H1 (cell line): ENCODE results near the gene NEURL1B. TPM values are rescaled to one million over a fixed set of nuclear protein-coding genes. Genes with fewer than 3 reads are reported as not detected.
A peak's percentile ranks its signal among the peaks of the same experiment; 100 is the strongest.

Experiments used
- CTCF ChIA-PET: fragments of 300-600 bp; sonication (Branson Sonifier 250); formaldehyde crosslinking; loops from one replicate; lab custom pipeline; 2021; ENCODE audit not compliant: partially characterized antibody; lab: Charles Lee
- POLR2A ChIA-PET: fragments of 300-600 bp; sonication (Branson Sonifier 250); formaldehyde crosslinking; loops from one replicate; lab custom pipeline; 2021; ENCODE audit warnings: inconsistent platforms; ENCODE audit not compliant: partially characterized antibody; lab: Charles Lee
- DNase-seq, 2 experiments: peaks; one replicate each; pipeline versions ENCODE4 v3.0.0 to v3.0.0-alpha.2; 2010 to 2022; ENCODE audit warnings: low spot score in 2 of 2, low read depth in 1 of 2, mixed read lengths in 1 of 2
- FAIRE-seq: peaks from 2 replicates; lab custom pipeline; 2011; peaks lifted over from hg19 to GRCh38; lab: Jason Lieb, UNC
- H2AFZ ChIP-seq: 2 replicates; pipeline ENCODE4 v1.8.1; 2012; ENCODE audit warnings: low read length, inconsistent platforms
- H2AK5ac ChIP-seq: 2 replicates; pipeline ENCODE4 v1.6.1; 2013; ENCODE audit warnings: low read depth, low read length
- H2BK120ac ChIP-seq: replicated peaks from 2 replicates; pipeline ENCODE3; 2013; ENCODE audit warnings: low read depth, low read length, inconsistent platforms
- H2BK12ac ChIP-seq: 2 replicates; pipeline ENCODE4 v1.6.1; 2013; ENCODE audit warnings: low read depth, low read length
- H2BK15ac ChIP-seq: 2 replicates; pipeline ENCODE4 v1.6.1; 2013; ENCODE audit warnings: low read length
- H2BK20ac ChIP-seq: 2 replicates; pipeline ENCODE4 v1.6.1; 2013; ENCODE audit warnings: low read length
- H2BK5ac ChIP-seq: 2 replicates; pipeline ENCODE4 v1.6.1; 2013; ENCODE audit warnings: low read depth, low read length
- H3K14ac ChIP-seq: 2 replicates; pipeline ENCODE4 v1.6.1; 2013; ENCODE audit warnings: inconsistent platforms; ENCODE audit not compliant: insufficient read length
- H3K18ac ChIP-seq: 2 replicates; pipeline ENCODE4 v1.6.1; 2013; ENCODE audit warnings: low read length; ENCODE audit errors: extremely low read depth
- H3K23ac ChIP-seq: 2 replicates; pipeline ENCODE4 v1.6.1; 2013; ENCODE audit warnings: inconsistent platforms; ENCODE audit not compliant: insufficient read length
- H3K23me2 ChIP-seq: 2 replicates; pipeline ENCODE4 v1.6.1; 2013; ENCODE audit warnings: low read depth, low read length
- H3K27ac ChIP-seq: 2 replicates; pipeline ENCODE4 v1.6.1; 2011; ENCODE audit warnings: low read depth, low read length, inconsistent platforms
- H3K27me3 ChIP-seq, 4 experiments: replicated peaks in 1 of 4; 1 replicate in 1 of 4; 2 replicates in 3 of 4; pipeline versions ENCODE4 v1.6.1 to v1.8.1; 2011 to 2013; ENCODE audit warnings: low read length in 3 of 4, mild to moderate bottlenecking in 3 of 4, inconsistent platforms in 2 of 4, mixed read lengths in 2 of 4, moderate library complexity in 1 of 4; ENCODE audit not compliant: control insufficient read depth in 3 of 4, insufficient read depth in 3 of 4; ENCODE audit errors: extremely low read depth in 1 of 4
- H3K36me3 ChIP-seq, 4 experiments: 2 replicates each; pipeline versions ENCODE4 v1.6.1 to v1.8.1; 2011 to 2013; ENCODE audit warnings: mild to moderate bottlenecking in 4 of 4, low read length in 3 of 4, moderate library complexity in 2 of 4, control low read depth in 1 of 4, inconsistent platforms in 1 of 4; ENCODE audit not compliant: insufficient read depth in 4 of 4, control insufficient read depth in 2 of 4
- H3K4ac ChIP-seq: replicated peaks from 2 replicates; pipeline ENCODE3; 2013; ENCODE audit warnings: low read length, low read depth, mixed read lengths, inconsistent platforms; ENCODE audit not compliant: insufficient read length
- H3K4me1 ChIP-seq, 4 experiments: replicated peaks in 1 of 4; 1 replicate in 1 of 4; 2 replicates in 3 of 4; pipeline versions ENCODE4 v1.6.1 to v1.8.1; 2011 to 2013; ENCODE audit warnings: low read length in 3 of 4, inconsistent platforms in 2 of 4, mixed read lengths in 1 of 4; ENCODE audit not compliant: insufficient read depth in 4 of 4, control insufficient read depth in 3 of 4
- H3K4me2 ChIP-seq, 2 experiments: 2 replicates each; pipeline versions ENCODE4 v1.6.1 to v1.8.1; 2011 to 2013; ENCODE audit warnings: low read depth in 2 of 2, low read length in 2 of 2, control low read depth in 1 of 2, inconsistent platforms in 1 of 2, mild to moderate bottlenecking in 1 of 2; ENCODE audit not compliant: insufficient read depth in 1 of 2
- H3K4me3 ChIP-seq, 4 experiments: fragments of 200-600, 300-600 bp in 1 of 4; sonication (generic), shearing (Covaris generic), sonication (Bioruptor Twin) in 1 of 4; 2 replicates each; pipeline versions ENCODE4 v1.5.1 to v1.8.1; 2011 to 2016; ENCODE audit warnings: low read length in 4 of 4, low read depth in 3 of 4, control low read depth in 2 of 4, inconsistent platforms in 2 of 4, mild to moderate bottlenecking in 2 of 4, mixed read lengths in 1 of 4, moderate library complexity in 1 of 4; ENCODE audit not compliant: insufficient read depth in 2 of 4; ENCODE audit errors: extremely low read depth in 1 of 4
- H3K56ac ChIP-seq: replicated peaks from 2 replicates; pipeline ENCODE3; 2013; ENCODE audit warnings: low read depth, mild to moderate bottlenecking, mixed read lengths, low read length, inconsistent platforms; ENCODE audit not compliant: insufficient read length
- H3K79me1 ChIP-seq: 2 replicates; pipeline ENCODE4 v1.6.1; 2013; ENCODE audit warnings: low read depth, low read length, control low read depth
- H3K79me2 ChIP-seq, 2 experiments: 2 replicates each; pipeline versions ENCODE4 v1.6.1 to v1.8.1; 2012 to 2013; ENCODE audit warnings: low read length in 2 of 2, mild to moderate bottlenecking in 2 of 2, inconsistent platforms in 1 of 2; ENCODE audit not compliant: insufficient read depth in 2 of 2, control insufficient read depth in 1 of 2
- H3K9ac ChIP-seq, 4 experiments: replicated peaks in 1 of 4; 1 replicate in 1 of 4; 2 replicates in 3 of 4; pipeline versions ENCODE4 v1.6.1 to v1.8.1; 2011 to 2013; ENCODE audit warnings: low read depth in 3 of 4, low read length in 3 of 4, control low read depth in 2 of 4, mild to moderate bottlenecking in 2 of 4, moderate library complexity in 2 of 4, inconsistent platforms in 1 of 4; ENCODE audit errors: extremely low read depth in 1 of 4
- H3K9me3 ChIP-seq, 2 experiments: 2 replicates each; pipeline versions ENCODE4 v1.6.1 to v1.8.1; 2012 to 2013; ENCODE audit warnings: mild to moderate bottlenecking in 2 of 2, moderate library complexity in 2 of 2, control low read depth in 1 of 2, inconsistent platforms in 1 of 2, low read depth in 1 of 2, low read length in 1 of 2, mixed read lengths in 1 of 2; ENCODE audit not compliant: insufficient read depth in 2 of 2
- H4K20me1 ChIP-seq, 2 experiments: replicated peaks in 1 of 2; 2 replicates each; pipeline versions ENCODE3 to v1.8.1; 2011 to 2013; ENCODE audit warnings: inconsistent platforms in 2 of 2, low read length in 2 of 2, mild to moderate bottlenecking in 1 of 2; ENCODE audit not compliant: insufficient read depth in 2 of 2, control insufficient read depth in 1 of 2
- H4K5ac ChIP-seq: 2 replicates; pipeline ENCODE4 v1.6.1; 2013; ENCODE audit warnings: low read length, low read depth, mixed read lengths, inconsistent platforms; ENCODE audit not compliant: insufficient read length
- H4K8ac ChIP-seq: 2 replicates; pipeline ENCODE4 v1.8.0; 2013; ENCODE audit warnings: mild to moderate bottlenecking, moderate library complexity, low read length, inconsistent platforms; ENCODE audit not compliant: insufficient read depth; ENCODE audit errors: extremely low read depth
- H4K91ac ChIP-seq: replicated peaks from 2 replicates; pipeline ENCODE3; 2013; ENCODE audit warnings: low read length, mixed read lengths, inconsistent platforms; ENCODE audit not compliant: insufficient read length
- POLR2AphosphoS5 ChIP-seq: IDR thresholded peaks from 2 replicates; pipeline ENCODE4 v1.6.1; 2011; ENCODE audit warnings: low read depth, low read length
- RAD21 ChIP-seq, 2 experiments: IDR thresholded peaks in 1 of 2; conservative IDR thresholded peaks in 1 of 2; 2 replicates each; pipeline ENCODE4 v1.6.1; 2011; ENCODE audit warnings: low read depth in 2 of 2, low read length in 2 of 2, improper control_type of control experiment in 1 of 2, inconsistent platforms in 1 of 2, mild to moderate bottlenecking in 1 of 2, moderate library complexity in 1 of 2
- RFX5 ChIP-seq: IDR thresholded peaks from 2 replicates; pipeline ENCODE4 v1.6.1; 2011; ENCODE audit warnings: low read depth, low read length, improper control_type of control experiment, borderline replicate concordance
- WGBS, 2 experiments: shearing (Covaris generic) in 1 of 2; methylation state at CpG; one replicate each; pipeline versions ENCODE4 v1.1.6 to v1.1.7; 2013 to 2015; ENCODE audit warnings: low lambda C conversion rate in 2 of 2, mixed read lengths in 2 of 2, inconsistent platforms in 1 of 2, low coverage in 1 of 2, missing lambda C conversion rate in 1 of 2; ENCODE audit not compliant: insufficient replicate concordance in 2 of 2, insufficient coverage in 1 of 2, insufficient read length in 1 of 2; ENCODE audit errors: extremely low coverage in 1 of 2, missing lambda C conversion rate in 1 of 2; 5-methylcytosine and 5-hydroxymethylcytosine counted together
- polyA plus RNA-seq, 7 experiments: library from polyadenylated mRNA; depleted of rRNA in 3 of 7; stranded (reverse) in 5 of 7; unstranded in 2 of 7; fragments of >200 nt in 5 of 7; fragments of 200-250 nt in 2 of 7; gene quantifications; 1 replicate in 5 of 7; 2 replicates in 1 of 7; 4 replicates in 1 of 7; pipeline versions ENCODE4 v1.2.1 to v1.2.3, GENCODE V29; 2011 to 2013; ENCODE audit warnings: missing spikeins in 2 of 7, mixed read lengths in 2 of 7
- total RNA-seq: library from RNA; stranded (reverse); fragmentation: NEBNext Ultra II Directional; extraction: Animal tissue kit (Norgen Biotek cat#: 25700); gene quantifications from 2 replicates; pipeline ENCODE4 v1.2.1, GENCODE V29; 2021
- TF ChIP-seq, protein P1 (sequence below), 3 experiments: IDR thresholded peaks; 1 replicate in 2 of 3; 2 replicates in 1 of 3; pipeline versions ENCODE4 v1.5.1 to v1.6.1; 2011; ENCODE audit warnings: low read length in 3 of 3, mild to moderate bottlenecking in 3 of 3, inconsistent platforms in 2 of 3, low read depth in 1 of 3, moderate library complexity in 1 of 3; ENCODE audit not compliant: insufficient read depth in 1 of 3; ENCODE audit errors: control extremely low read depth in 1 of 3

Gene NEURL1B
- total and polyA plus RNA-seq, 2 of the 8 experiments (the other 6 are each of a cell fraction or from before 2014, with no cell fraction given), result 3.3 to 6.1 TPM

DNA sequence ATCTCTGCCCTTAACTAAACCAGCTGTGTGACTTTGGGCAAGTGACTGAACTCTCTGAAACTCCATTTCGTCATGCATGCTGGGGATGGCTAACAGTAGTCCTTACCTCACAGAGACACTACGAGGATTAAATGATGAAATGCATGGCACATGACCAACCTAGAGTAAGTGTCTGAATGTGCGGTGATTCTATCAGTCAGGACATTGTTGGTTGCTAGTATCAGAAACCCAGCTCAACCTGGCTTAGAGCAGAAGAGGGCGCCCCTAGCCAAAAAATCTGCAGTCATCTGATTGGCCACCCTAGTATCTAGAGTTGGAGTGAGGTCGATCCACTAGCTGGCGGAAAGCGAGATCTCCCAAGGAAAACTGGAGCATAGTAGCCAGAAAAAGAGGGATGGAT is 25.2 kb downstream of the NEURL1B start:
- Histone ChIP-seq H3K4me2 (no peak overlapping the region), H4K8ac (no peak overlapping the region), H3K23ac (no peak overlapping the region), H3K27ac (no peak overlapping the region), H3K14ac (no peak overlapping the region), H3K9me3 (no peaks in the 10 kb centered on the region), H3K4me1 (no peaks in the 10 kb centered on the region), H2BK15ac (no peak overlapping the region), H4K20me1 (no peaks in the 10 kb centered on the region), H3K4ac (no peak overlapping the region), H3K23me2 (no peaks in the 10 kb centered on the region), H3K79me1 (peaks cover 2% of the 10 kb centered on the region; the same call in 1 of the 2 replicates), H2BK5ac (no peak overlapping the region), H2AK5ac (no peak overlapping the region), H3K9ac (no peak overlapping the region), H4K91ac (no peak overlapping the region), H3K36me3 (no peaks in the 10 kb centered on the region), H2BK12ac (no peak overlapping the region), H2BK20ac (no peak overlapping the region), H3K4me3 (no peak overlapping the region), H3K27me3 (no peaks in the 10 kb centered on the region; a peak in 1 of 7 replicates), H3K56ac (no peak overlapping the region), H2AFZ (no peak overlapping the region), H4K5ac (no peak overlapping the region), H3K79me2 (no peaks in the 10 kb centered on the region), H3K18ac (no peak overlapping the region), H2BK120ac (no peak overlapping the region)
- TF ChIP-seq, protein P1, sequence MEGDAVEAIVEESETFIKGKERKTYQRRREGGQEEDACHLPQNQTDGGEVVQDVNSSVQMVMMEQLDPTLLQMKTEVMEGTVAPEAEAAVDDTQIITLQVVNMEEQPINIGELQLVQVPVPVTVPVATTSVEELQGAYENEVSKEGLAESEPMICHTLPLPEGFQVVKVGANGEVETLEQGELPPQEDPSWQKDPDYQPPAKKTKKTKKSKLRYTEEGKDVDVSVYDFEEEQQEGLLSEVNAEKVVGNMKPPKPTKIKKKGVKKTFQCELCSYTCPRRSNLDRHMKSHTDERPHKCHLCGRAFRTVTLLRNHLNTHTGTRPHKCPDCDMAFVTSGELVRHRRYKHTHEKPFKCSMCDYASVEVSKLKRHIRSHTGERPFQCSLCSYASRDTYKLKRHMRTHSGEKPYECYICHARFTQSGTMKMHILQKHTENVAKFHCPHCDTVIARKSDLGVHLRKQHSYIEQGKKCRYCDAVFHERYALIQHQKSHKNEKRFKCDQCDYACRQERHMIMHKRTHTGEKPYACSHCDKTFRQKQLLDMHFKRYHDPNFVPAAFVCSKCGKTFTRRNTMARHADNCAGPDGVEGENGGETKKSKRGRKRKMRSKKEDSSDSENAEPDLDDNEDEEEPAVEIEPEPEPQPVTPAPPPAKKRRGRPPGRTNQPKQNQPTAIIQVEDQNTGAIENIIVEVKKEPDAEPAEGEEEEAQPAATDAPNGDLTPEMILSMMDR (IDR thresholded peaks at IDR 0.05; ENCODE audit: control extremely low read depth in 1 of 3, insufficient read depth in 1 of 3, low read depth in 1 of 3, low read length in 3 of 3), result peak; percentile 26 to 70 (median 63)
- TF ChIP-seq RFX5 (no peak), RAD21 (IDR thresholded peaks at IDR 0.05 in 1 of 2, conservative IDR thresholded peaks at IDR 0.05 in 1 of 2; ENCODE audit: low read depth in 2 of 2, low read length in 2 of 2) (peak; percentile 58 to 81), POLR2AphosphoS5 (no peak)
- POLR2A ChIA-PET, result interaction anchor here (1.0 to 1.2 kb wide), 2 partner anchors 29 to 105 kb away, joined by 3 read pairs; no protein-coding TSS in a partner anchor
- FAIRE-seq, result no peak
- CTCF ChIA-PET, result interaction anchor here (0.6 to 17.9 kb wide), 27 partner anchors 10 to 1237 kb away, joined by 3 to 176 read pairs (median 3); partner anchors contain the start of gene NEURL1B
- DNase-seq, result peak in 1 of 2 experiments; percentile 61
- 71% methylated on average over 7 of the region's 7 CpGs; no CpG with 5 or more reads in 1 of the 2 experiments for WGBS, 2 experiments
